Ovary (tissue), 3 donors: Measurements from ENCODE around the gene SHC4.
A peak's percentile ranks its signal among the peaks of the same experiment; 100 is the strongest.

Source experiments
- CTCF ChIP-seq, 3 donors: fragments of 450-650 bp in 2 of 3; fragments of 200-600 bp in 1 of 3; IDR thresholded peaks; one replicate each; pipeline versions ENCODE4 v1.5.1 to v1.8.0; 2016 to 2022; ENCODE audit warnings: antibody characterized with exemption in 3 of 3, mild to moderate bottlenecking in 1 of 3
- EP300 ChIP-seq: sonication (generic); formaldehyde crosslinking; IDR thresholded peaks from one replicate; pipeline ENCODE4 v1.6.1; 2017; ENCODE audit warnings: antibody characterized with exemption
- POLR2A ChIP-seq: fragments of 450-650 bp; IDR thresholded peaks from one replicate; pipeline ENCODE4 v1.6.1; 2017; ENCODE audit warnings: antibody characterized with exemption, mild to moderate bottlenecking, moderate library complexity
- donor health status: DM: no; HTN: no; CAD: no.

- TF ChIP-seq CTCF (IDR thresholded peaks at IDR 0.05) (peak in 2 of 3 donors; percentile 48 to 61), POLR2A (no peak), EP300 (no peak)
Measured at GRCh38 chr15:48800811-48801455, 162.8 kb downstream of the SHC4 start.
